Gastrocnemius medialis (tissue), 4 donors: ENCODE data around the gene EIF3B.

Experiments used
- CTCF ChIP-seq, 5 experiments: fragments of 450-650 bp in 3 of 5; fragments of 200-600 bp in 2 of 5; sonication (generic) in 2 of 5; IDR thresholded peaks in 4 of 5; conservative IDR thresholded peaks in 1 of 5; 1 replicate in 4 of 5; 2 replicates in 1 of 5; pipeline ENCODE4 v1.5.1; 2016 to 2019; ENCODE audit warnings: antibody characterized with exemption in 5 of 5, mild to moderate bottlenecking in 3 of 5, moderate library complexity in 3 of 5
- POLR2A ChIP-seq, 2 donors: fragments of 450-650 bp; IDR thresholded peaks; one replicate each; pipeline ENCODE4 v1.6.1; 2017; ENCODE audit warnings: antibody characterized with exemption in 2 of 2, mild to moderate bottlenecking in 2 of 2, moderate library complexity in 2 of 2

GRCh38 chr7:2376351-2377154, 21.9 kb downstream of the EIF3B start:
- TF ChIP-seq CTCF (IDR thresholded peaks at IDR 0.05 in 4 of 5, conservative IDR thresholded peaks at IDR 0.05 in 1 of 5) (no peak), POLR2A (IDR thresholded peaks at IDR 0.05) (no peak)
